ENCODE data around the gene CD68.
A peak's percentile ranks its signal among the peaks of the same experiment; 100 is the strongest.

CD68 gene

DNA sequence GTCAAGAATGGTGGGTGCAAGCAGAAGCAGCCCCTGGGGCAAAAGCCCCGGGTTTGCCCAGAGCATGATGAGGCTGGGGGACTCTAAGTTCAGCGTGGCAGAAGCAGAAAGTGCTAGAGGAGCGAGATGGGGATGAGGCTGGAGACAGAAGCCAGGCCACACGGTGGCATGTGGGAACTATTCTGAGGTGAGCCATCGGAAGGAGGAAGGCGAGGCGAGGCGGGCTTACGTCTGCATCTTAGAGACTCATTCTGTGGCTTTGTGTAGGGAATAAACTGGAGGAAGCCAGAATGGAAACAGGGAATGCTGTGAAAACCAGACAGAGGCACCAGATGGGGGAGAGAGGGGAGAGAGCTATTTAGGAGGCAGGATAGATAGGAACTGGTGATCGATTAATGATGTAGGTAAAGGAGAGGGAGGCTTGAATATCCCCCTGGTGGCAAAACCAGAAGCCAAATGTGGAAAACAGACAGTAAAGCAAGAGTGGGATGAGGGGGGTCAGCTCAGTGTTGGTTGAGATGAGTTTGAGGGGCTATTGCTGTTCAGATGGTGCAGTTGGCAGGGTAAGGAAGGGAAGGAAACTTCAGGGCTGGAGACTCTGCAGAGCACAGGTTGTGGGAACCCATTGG, 24.0 kb upstream of the CD68 start:
- no peak for TF ChIP-seq POLR2AphosphoS5 (IDR thresholded peaks at IDR 0.05; ENCODE audit: low read depth, low read length)

DNA sequence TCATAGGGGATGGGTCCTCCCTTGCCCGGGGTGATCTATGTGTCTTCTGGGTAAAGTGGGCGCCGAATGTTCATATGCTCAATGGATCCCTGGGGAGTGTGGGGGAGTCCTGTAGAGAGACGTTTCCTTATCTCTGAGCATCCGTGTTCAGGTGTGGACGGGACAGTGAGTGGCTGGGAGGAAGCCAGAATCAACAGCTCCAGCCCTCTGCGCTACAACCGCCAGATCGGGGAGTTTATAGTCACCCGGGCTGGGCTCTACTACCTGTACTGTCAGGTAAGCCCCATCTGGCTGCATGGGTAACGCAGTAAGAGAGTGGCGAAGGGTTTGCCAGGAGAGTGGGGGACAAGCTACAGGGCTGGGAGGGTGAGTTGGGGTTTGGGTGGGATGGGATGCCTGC, 22.8 kb upstream of the CD68 start:
- TF ChIP-seq, protein P1, sequence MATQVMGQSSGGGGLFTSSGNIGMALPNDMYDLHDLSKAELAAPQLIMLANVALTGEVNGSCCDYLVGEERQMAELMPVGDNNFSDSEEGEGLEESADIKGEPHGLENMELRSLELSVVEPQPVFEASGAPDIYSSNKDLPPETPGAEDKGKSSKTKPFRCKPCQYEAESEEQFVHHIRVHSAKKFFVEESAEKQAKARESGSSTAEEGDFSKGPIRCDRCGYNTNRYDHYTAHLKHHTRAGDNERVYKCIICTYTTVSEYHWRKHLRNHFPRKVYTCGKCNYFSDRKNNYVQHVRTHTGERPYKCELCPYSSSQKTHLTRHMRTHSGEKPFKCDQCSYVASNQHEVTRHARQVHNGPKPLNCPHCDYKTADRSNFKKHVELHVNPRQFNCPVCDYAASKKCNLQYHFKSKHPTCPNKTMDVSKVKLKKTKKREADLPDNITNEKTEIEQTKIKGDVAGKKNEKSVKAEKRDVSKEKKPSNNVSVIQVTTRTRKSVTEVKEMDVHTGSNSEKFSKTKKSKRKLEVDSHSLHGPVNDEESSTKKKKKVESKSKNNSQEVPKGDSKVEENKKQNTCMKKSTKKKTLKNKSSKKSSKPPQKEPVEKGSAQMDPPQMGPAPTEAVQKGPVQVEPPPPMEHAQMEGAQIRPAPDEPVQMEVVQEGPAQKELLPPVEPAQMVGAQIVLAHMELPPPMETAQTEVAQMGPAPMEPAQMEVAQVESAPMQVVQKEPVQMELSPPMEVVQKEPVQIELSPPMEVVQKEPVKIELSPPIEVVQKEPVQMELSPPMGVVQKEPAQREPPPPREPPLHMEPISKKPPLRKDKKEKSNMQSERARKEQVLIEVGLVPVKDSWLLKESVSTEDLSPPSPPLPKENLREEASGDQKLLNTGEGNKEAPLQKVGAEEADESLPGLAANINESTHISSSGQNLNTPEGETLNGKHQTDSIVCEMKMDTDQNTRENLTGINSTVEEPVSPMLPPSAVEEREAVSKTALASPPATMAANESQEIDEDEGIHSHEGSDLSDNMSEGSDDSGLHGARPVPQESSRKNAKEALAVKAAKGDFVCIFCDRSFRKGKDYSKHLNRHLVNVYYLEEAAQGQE (IDR thresholded peaks at IDR 0.05; ENCODE audit: insufficient read depth in 1 of 2, low read depth in 2 of 2, low read length in 2 of 2) = no peak

DNA sequence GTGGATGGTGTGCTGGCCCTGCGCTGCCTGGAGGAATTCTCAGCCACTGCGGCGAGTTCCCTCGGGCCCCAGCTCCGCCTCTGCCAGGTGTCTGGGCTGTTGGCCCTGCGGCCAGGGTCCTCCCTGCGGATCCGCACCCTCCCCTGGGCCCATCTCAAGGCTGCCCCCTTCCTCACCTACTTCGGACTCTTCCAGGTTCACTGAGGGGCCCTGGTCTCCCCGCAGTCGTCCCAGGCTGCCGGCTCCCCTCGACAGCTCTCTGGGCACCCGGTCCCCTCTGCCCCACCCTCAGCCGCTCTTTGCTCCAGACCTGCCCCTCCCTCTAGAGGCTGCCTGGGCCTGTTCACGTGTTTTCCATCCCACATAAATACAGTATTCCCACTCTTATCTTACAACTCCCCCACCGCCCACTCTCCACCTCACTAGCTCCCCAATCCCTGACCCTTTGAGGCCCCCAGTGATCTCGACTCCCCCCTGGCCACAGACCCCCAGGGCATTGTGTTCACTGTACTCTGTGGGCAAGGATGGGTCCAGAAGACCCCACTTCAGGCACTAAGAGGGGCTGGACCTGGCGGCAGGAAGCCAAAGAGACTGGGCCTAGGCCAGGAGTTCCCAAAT, 22.2 kb upstream of the CD68 start:
- TF ChIP-seq SIN3A (IDR thresholded peaks at IDR 0.05; ENCODE audit: borderline replicate concordance, insufficient read depth, low read length) (no peak), FOXP2 (optimal IDR thresholded peaks at IDR 0.05; ENCODE audit: borderline replicate concordance, extremely low read depth, extremely low read length, insufficient read depth) (no peak), TAF1 (IDR thresholded peaks at IDR 0.05; ENCODE audit: borderline replicate concordance, insufficient read depth, low read length) (no peak), POLR2AphosphoS5 (IDR thresholded peaks at IDR 0.05; ENCODE audit: low read depth, low read length) (no peak)
- TF ChIP-seq, protein P1 (IDR thresholded peaks at IDR 0.05; ENCODE audit: insufficient read depth in 1 of 2, low read depth in 2 of 2, low read length in 2 of 2) = no peak

DNA sequence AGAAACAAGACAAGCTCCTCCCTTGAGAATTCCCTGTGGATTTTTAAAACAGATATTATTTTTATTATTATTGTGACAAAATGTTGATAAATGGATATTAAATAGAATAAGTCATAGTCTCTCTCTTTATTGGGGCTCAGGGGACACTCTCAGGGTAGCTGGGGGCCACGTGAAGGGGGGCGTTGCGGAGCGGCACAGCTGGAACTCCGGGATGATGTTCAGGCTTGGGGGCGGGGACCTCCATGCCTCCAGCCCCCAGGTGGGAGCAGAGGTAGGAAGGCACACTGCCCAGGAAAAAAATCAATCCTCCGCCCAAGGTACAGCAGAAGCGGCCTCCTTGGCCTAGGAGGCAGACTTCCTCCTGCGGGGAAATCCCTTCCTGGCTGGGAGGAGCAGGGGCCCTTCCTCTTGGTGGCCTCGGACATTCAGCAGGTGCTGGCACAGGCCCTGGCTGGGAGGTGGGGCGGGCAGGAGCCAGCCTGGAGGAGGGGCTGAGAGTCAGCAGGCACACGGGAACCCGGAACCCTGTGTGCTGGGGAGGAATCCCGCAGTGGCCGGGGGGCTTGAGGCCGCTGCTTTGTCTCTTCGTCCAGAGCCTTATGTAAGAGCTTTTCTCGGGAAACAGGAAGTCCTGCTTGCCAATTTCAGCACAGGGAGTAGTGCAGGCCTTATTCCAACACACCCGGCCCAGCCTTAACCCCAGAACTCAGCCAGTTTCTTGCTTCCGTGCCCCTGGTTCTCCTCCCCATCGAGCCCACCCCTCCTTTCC, 21.5 kb upstream of the CD68 start:
- TF ChIP-seq TAF1 (IDR thresholded peaks at IDR 0.05; ENCODE audit: borderline replicate concordance, insufficient read depth, low read length) (no peak), POLR2AphosphoS5 (IDR thresholded peaks at IDR 0.05; ENCODE audit: low read depth, low read length) (peak; percentile 74)
- TF ChIP-seq, protein P1 (IDR thresholded peaks at IDR 0.05; ENCODE audit: insufficient read depth in 1 of 2, low read depth in 2 of 2, low read length in 2 of 2) = peak in 1 of 2 experiments; percentile 17; a peak in 1 of 4 replicates

DNA sequence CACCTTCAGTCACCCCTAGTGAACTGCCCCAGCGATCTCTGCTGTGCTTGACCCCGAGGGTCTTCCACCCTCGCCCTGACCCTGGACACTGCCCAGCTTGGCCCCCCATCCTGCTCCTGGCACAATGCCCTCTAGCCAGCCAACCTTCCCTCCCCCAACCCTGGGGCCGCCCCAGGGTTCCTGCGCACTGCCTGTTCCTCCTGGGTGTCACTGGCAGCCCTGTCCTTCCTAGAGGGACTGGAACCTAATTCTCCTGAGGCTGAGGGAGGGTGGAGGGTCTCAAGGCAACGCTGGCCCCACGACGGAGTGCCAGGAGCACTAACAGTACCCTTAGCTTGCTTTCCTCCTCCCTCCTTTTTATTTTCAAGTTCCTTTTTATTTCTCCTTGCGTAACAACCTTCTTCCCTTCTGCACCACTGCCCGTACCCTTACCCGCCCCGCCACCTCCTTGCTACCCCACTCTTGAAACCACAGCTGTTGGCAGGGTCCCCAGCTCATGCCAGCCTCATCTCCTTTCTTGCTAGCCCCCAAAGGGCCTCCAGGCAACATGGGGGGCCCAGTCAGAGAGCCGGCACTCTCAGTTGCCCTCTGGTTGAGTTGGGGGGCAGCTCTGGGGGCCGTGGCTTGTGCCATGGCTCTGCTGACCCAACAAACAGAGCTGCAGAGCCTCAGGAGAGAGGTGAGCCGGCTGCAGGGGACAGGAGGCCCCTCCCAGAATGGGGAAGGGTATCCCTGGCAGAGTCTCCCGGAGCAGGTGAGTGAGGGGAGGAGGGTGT, 20.7 kb upstream of the CD68 start, which contains the start of gene TNFSF13:
TSS of gene TNFSF13 (plus strand) at position 207 of the 776 bp plus-strand sequence. CDS start at position 497, 290 bp downstream.
- TF ChIP-seq SIN3A (IDR thresholded peaks at IDR 0.05; ENCODE audit: borderline replicate concordance, insufficient read depth, low read length) (no peak), TAF1 (IDR thresholded peaks at IDR 0.05; ENCODE audit: borderline replicate concordance, insufficient read depth, low read length) (no peak), FOXP2 (optimal IDR thresholded peaks at IDR 0.05; ENCODE audit: borderline replicate concordance, extremely low read depth, extremely low read length, insufficient read depth) (no peak), POLR2AphosphoS5 (IDR thresholded peaks at IDR 0.05; ENCODE audit: low read depth, low read length) (no peak; the same call in 1 of the 2 replicates)
- TF ChIP-seq, protein P1 (IDR thresholded peaks at IDR 0.05; ENCODE audit: insufficient read depth in 1 of 2, low read depth in 2 of 2, low read length in 2 of 2) = no peak

All from PFSK-1 (cell line).